Measurements from ENCODE around the gene PTGIR. TPM values are rescaled to one million over a fixed set of nuclear protein-coding genes. Genes with fewer than 3 reads are reported as not detected.

Gene PTGIR
- total RNA-seq, 1 donor from 2014 or later, result 10.8 TPM

GRCh38 chr19:46661735-46662592 is 37.1 kb upstream of the PTGIR start:
- H3K4me1 ChIP-seq, result peaks cover 38% of the 10 kb centered on the region
- H3K4me3 ChIP-seq, result peak overlapping the region; percentile 37 to 40
- H3K9me3 ChIP-seq, result no peaks in the 10 kb centered on the region
- H3K36me3 ChIP-seq, result no peaks in the 10 kb centered on the region
- H3K27me3 ChIP-seq, result no peaks in the 10 kb centered on the region
- H3K27ac ChIP-seq, result peak overlapping the region; percentile 94
- TF ChIP-seq POLR2A (IDR thresholded peaks at IDR 0.05), result no peak
- TF ChIP-seq CTCF (IDR thresholded peaks at IDR 0.05), result peak; percentile 83 to 91 (median 89)
- peak in 1 of 2 donors; percentile 93 for DNase-seq (ENCODE audit: extremely low spot score in 2 of 2)
- intact Hi-C loops (cut with DNase I), result loop anchor here (5.0 kb wide), 2 partner anchors 35 to 50 kb away; partner anchors contain the start of gene PTGIR

DNA sequence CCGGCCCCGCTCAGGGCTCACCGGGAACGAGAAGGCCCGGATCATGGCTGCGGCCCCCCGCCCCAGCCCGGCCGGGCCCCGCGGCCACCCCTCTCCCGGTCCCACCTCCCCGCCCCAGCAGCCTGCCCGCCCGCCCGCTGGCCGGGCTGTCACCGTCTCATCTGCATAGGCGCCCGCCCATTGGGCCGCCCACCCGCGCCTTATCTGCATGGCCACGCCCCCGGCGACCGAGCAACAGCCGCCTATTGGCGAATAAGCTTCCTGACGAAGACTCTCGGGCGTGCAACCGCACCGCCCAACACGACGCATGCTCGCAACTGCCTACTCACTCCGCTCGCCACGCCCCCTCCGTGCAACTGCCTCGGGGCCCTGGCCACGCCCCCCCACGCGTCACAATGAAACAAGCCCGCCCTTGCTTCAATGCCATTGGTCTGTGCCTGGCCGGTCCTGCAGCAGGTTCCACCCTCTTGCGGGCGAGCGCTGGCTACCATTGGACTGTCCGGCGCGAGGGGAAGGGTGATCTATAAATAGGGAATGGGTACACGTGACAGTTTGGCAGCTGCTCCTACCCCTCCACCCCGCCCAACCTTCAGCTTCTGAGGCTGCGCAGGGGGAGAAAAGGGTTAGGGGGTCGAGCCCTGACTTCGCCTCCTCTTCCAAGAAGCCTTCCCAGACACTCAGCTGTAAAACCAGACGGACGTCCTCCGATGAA is 36.3 kb upstream of the PTGIR start, which contains the start of gene DACT3:
Gene DACT3 (minus strand): TSS at position 163 of the 712 bp plus-strand sequence. CDS start 118 bp downstream, at position 45.
- Histone ChIP-seq H3K27ac (peak within 1 kb of the TSS; percentile 94), H3K27me3 (no peaks in the 10 kb centered on the region), H3K9me3 (no peaks in the 10 kb centered on the region), H3K36me3 (no peaks in the 10 kb centered on the region), H3K4me3 (peak within 1 kb of the TSS; percentile 56 to 74), H3K4me1 (peaks cover 38% of the 10 kb centered on the region)
- TF ChIP-seq CTCF (IDR thresholded peaks at IDR 0.05) (peak in 2 of 3 experiments; percentile 9 to 27), POLR2A (IDR thresholded peaks at IDR 0.05) (peak in 1 of 2 donors; percentile 50), POLR2AphosphoS5 (IDR thresholded peaks at IDR 0.05; ENCODE audit: insufficient read depth in 1 of 2, low read depth in 1 of 2) (peak; percentile 79 to 90)
- intact Hi-C loops (cut with DNase I), result loop anchor here (5.0 kb wide), 2 partner anchors 34 to 49 kb away; partner anchors contain the start of gene PTGIR
- peak; percentile 100 for DNase-seq (ENCODE audit: extremely low spot score in 2 of 2)

GRCh38 chr19:46660551-46661019 is 35.7 kb upstream of the PTGIR start:
- Histone ChIP-seq H3K27ac (peak overlapping the region; percentile 92), H3K4me1 (peaks cover 38% of the 10 kb centered on the region), H3K9me3 (no peaks in the 10 kb centered on the region), H3K4me3 (peak overlapping the region; percentile 56 to 74), H3K36me3 (no peaks in the 10 kb centered on the region), H3K27me3 (no peaks in the 10 kb centered on the region)
- TF ChIP-seq POLR2A (IDR thresholded peaks at IDR 0.05) (no peak), POLR2AphosphoS5 (IDR thresholded peaks at IDR 0.05; ENCODE audit: insufficient read depth in 1 of 2, low read depth in 1 of 2) (no peak), CTCF (IDR thresholded peaks at IDR 0.05) (no peak)
- peak in 1 of 2 donors; percentile 90 for DNase-seq (ENCODE audit: extremely low spot score in 2 of 2)
- intact Hi-C loops (cut with DNase I), result loop anchor here (5.0 kb wide), 2 partner anchors 33 to 48 kb away; partner anchors contain the start of gene PTGIR

- no peaks in the 10 kb centered on the region for H3K36me3 ChIP-seq
- no peaks in the 10 kb centered on the region for H3K9me3 ChIP-seq
- peak overlapping the region; percentile 92 for H3K27ac ChIP-seq
- H3K27me3 ChIP-seq, result no peaks in the 10 kb centered on the region
- DNase-seq (ENCODE audit: extremely low spot score in 2 of 2), result peak in 1 of 2 donors; percentile 90
- peaks cover 38% of the 10 kb centered on the region for H3K4me1 ChIP-seq
- peak overlapping the region; percentile 56 to 74 for H3K4me3 ChIP-seq
- intact Hi-C loops (cut with DNase I), result loop anchor here (5.0 kb wide), 2 partner anchors 33 to 48 kb away; partner anchors contain the start of gene PTGIR
- no peak for TF ChIP-seq CTCF (IDR thresholded peaks at IDR 0.05)
- TF ChIP-seq POLR2A (IDR thresholded peaks at IDR 0.05), result no peak
- TF ChIP-seq POLR2AphosphoS5 (IDR thresholded peaks at IDR 0.05; ENCODE audit: insufficient read depth in 1 of 2, low read depth in 1 of 2), result peak in 1 of 2 donors; percentile 7
These were observed 35.2 kb upstream of the PTGIR start for GRCh38 chr19:46660008-46660517.

All from vagina (tissue), 2 donors.